Skin epidermis (tissue), 12 donors: ENCODE results near the gene SPRED2.

Experiments
- H3K27ac ChIP-seq, 21 experiments: fragments of 200-600 bp; sonication (generic) in 11 of 21; one replicate each; pipeline ENCODE4 v1.5.0; 2020; ENCODE audit warnings: mild to moderate bottlenecking in 3 of 21, inconsistent platforms in 2 of 21, moderate library complexity in 2 of 21
- H3K4me3 ChIP-seq, 7 experiments: fragments of 200-600 bp; sonication (generic) in 2 of 7; one replicate each; pipeline ENCODE4 v1.5.0; 2020; ENCODE audit warnings: inconsistent platforms in 2 of 7, mild to moderate bottlenecking in 2 of 7, moderate library complexity in 1 of 7

Gene SPRED2

DNA sequence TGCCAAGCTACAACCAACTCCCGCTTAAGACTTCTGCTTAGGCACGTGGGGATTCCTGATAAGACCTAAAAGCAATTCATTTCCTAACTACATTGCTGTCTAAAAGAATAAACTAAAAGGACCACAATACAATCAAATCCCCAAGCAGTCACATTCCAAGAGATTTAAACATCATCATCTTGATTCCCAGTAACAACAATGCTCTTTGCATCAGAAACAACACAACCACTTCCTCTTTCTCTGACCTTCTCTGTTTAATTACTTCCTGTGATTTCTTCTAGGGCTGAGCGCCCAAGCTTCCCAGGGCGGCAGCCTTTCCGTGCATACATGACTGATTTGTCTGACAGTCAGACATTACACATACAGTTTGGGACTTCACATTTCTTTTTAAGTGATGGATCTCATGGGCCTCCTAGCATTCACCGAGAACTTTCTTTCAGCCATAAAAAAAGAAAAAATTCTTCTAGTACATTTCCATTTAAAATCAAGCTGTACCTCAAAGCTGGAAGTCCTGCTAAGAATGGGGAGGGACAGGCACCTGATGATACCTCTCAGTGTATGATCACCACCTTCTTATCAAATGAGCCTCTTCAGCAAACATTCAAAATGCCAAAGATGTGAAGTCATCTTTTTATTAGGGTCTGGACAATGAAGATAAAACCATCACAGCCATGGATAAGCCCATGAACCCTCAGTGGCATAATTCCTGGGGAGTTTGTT lies 11.5 kb downstream of the SPRED2 start:
- H3K27ac ChIP-seq: no peak overlapping the region
- no peak overlapping the region for H3K4me3 ChIP-seq

GRCh38 chr2:65417509-65418085 lies 14.8 kb downstream of the SPRED2 start:
- Histone ChIP-seq H3K4me3 (no peak overlapping the region), H3K27ac (no peak overlapping the region)

- Histone ChIP-seq H3K27ac (no peak overlapping the region), H3K4me3 (no peak overlapping the region)
Measured at GRCh38 chr2:65416945-65417344, 15.5 kb downstream of the SPRED2 start.

GRCh38 chr2:65416321-65416720 lies 16.1 kb downstream of the SPRED2 start:
- H3K4me3 ChIP-seq: no peak overlapping the region

GRCh38 chr2:65415091-65415490 lies 17.3 kb downstream of the SPRED2 start:
- H3K4me3 ChIP-seq: no peak overlapping the region
- no peak overlapping the region for H3K27ac ChIP-seq

More at GRCh38 chr2:65416321-65416720, 16.1 kb downstream of the SPRED2 start:
- no peak overlapping the region for H3K27ac ChIP-seq

DNA sequence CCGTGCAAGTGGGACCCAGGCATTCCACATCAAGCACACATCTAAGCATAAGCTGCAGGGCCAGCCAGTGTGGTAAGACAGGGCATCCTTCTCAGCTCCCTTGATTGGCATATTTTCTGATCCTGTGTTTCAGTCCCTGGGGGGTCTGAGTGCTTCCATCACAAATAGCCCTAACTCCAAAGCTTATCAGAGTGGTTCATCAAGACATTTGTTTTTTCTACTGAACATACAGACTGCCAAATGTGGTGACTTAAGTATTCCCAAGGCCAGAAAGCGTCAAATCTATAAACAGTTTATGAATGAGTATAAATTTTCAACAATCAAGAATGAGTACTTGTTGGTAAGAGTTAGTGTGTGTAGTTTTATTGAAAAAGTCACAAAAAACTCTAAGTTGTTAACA lies 18.8 kb downstream of the SPRED2 start:
- H3K4me3 ChIP-seq: no peak overlapping the region
- H3K27ac ChIP-seq: no peak overlapping the region

DNA sequence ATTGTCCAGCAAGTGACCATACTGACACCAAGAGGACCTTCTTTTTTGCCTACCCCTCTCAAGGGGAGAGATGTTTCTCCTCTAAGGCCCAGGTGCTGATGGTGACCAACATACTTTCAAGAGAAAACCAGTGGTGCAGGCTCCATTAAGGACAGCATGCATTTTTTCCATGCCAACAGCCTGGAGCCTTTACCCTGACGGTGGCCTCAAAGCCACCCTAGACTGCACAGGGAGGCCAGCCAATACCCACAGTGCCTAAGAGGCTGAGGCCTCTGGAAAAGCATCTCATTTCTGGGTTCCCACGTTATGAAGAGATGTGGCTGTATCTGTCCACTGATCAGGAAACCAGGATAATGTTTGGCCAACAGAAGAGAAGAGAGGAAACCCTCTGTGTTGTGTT lies 19.3 kb downstream of the SPRED2 start:
- Histone ChIP-seq H3K27ac (no peak overlapping the region), H3K4me3 (no peak overlapping the region)

- Histone ChIP-seq H3K27ac (no peak overlapping the region), H3K4me3 (no peak overlapping the region)
Measured at GRCh38 chr2:65411056-65411795, 21.2 kb downstream of the SPRED2 start.

DNA sequence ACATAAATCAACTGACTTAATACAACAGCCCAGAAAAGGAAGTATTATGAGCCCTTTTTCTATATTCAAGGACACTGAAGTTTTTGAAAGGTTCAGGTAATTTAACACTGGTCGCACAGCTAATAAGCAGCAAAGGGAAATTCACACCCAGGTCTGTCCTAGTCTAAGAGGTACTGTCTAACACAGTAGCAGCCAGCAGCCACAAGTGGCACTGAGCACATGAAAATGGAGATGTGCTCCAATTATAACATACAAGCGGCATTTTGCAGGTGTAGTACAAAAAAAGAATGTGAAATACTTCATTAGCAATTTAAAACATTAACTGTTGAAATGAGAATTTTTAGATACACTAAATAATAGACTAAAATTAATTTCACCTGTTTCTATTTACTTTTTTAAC lies 23.4 kb downstream of the SPRED2 start:
- Histone ChIP-seq H3K27ac (no peak overlapping the region), H3K4me3 (no peak overlapping the region)

DNA sequence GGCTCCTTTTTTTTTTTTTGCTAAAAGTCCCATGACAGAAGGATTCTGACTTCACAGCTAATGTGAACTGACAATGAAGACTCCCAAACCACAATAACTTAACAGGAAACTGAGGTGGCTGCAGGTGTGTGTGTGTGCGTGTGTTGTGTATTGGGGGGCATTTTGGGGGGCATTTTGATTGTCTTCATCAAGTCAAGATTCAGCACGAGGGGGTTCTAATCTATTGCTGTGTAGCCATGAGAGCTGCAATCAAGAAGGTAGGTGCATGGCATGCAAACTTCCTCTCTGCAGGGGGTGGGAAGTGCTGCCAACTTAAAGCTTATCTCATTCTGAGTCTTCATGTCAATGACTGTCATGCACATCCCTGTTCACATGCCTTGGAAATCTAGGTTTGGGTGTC lies 25.2 kb downstream of the SPRED2 start:
- H3K27ac ChIP-seq: no peak overlapping the region

DNA sequence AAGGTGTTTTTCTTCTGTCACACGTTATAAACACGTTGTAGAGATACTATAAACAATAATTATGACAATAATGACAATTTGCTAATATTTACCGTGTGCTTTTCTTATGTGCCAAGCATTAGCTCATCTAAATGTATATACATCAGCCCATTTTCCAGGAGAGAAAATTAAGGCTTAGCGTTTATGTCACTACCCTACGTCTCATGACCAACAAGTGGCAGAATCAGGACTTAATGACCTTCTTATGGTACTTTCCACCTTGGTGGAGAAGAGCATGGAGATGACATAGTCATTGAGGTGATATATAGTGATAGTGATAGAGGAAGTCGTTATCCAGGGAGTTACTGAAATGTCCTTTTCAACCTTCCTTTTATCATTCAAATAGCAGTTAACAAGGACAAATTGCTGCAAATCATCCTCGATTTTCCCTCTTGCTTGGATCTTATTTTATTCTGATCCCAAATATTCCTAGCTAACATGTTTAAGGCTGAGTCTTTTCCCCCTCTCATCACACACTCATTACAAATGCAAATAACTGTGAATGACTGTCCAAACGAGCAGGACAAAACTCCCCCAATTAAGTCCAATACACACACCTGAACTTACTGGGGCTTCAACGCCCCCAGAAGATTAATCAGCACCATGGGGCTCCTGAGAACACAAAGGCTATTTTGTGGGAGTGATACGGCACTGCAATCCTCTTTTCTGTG lies 27.3 kb downstream of the SPRED2 start:
- Histone ChIP-seq H3K27ac (no peak overlapping the region), H3K4me3 (no peak overlapping the region)

More for the DNA sequence above, 25.2 kb downstream of the SPRED2 start:
- no peak overlapping the region for H3K4me3 ChIP-seq

- H3K27ac ChIP-seq: no peak overlapping the region
- no peak overlapping the region for H3K4me3 ChIP-seq
Measured at GRCh38 chr2:65403529-65403915, 28.9 kb downstream of the SPRED2 start.

- Histone ChIP-seq H3K4me3 (no peak overlapping the region), H3K27ac (no peak overlapping the region)
Measured at GRCh38 chr2:65402780-65403528, 29.4 kb downstream of the SPRED2 start.

DNA sequence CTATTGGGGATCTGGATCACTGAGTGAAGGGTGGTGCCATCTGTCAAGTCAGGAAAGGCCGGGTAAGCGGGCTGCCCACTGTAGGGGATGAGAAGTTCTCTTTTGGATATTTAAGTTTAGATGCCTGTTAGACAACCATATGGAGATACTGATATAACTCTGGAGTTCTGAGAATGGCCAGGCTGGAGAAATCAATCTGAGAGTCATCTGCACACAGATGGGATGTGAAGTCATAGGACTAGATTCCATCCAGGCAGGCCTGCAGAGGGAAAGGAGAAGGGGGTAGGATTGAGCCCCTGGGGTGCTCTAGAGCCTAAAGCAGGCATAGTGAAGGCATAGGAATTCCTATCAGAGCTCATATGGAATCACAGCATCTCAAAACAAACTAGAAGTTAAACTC lies 30.1 kb downstream of the SPRED2 start:
- Histone ChIP-seq H3K27ac (no peak overlapping the region), H3K4me3 (no peak overlapping the region)

- no peak overlapping the region for H3K4me3 ChIP-seq
- H3K27ac ChIP-seq: peak overlapping the region in 6 of 21 experiments; percentile 10 to 54 (median 24)
Measured at GRCh38 chr2:65397122-65397521, 35.3 kb downstream of the SPRED2 start.

DNA sequence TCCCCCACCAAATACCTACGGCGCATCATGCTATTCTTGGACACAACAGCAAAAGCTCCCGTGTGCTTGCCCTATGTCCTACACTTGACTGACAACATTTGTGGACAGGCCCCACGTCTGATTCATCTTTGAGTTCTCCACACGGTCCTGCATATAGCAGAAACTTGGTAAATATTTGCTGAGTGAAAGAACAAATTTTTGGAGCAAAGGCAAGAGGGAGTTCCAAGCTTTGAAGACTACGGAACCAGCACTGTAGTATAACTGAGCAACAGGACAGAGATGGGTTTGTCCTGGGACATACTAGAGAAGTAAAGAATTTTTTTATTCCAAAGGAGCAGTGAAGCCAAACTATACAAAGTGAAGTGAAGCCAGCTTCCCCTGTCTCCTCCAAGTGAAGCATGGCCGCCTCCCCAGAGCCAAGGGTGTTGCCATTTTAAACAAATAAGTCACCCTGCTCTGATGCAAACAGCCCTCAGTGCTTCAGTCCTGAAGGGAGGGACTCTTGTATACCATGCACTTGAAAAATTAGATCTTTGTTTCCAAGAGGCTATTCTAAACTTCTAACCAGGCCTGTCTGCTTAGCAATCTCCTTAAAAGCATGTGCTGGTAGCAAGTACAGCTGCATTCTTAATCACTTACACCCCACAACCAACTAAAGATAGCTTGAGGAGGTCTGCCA lies 35.9 kb downstream of the SPRED2 start:
- no peak overlapping the region for H3K4me3 ChIP-seq
- peak overlapping the region in 5 of 21 experiments; percentile 13 to 54 (median 31) for H3K27ac ChIP-seq

GRCh38 chr2:65395621-65396347 lies 36.6 kb downstream of the SPRED2 start:
- no peak overlapping the region for H3K4me3 ChIP-seq
- H3K27ac ChIP-seq: peak overlapping the region in 4 of 21 experiments; percentile 29 to 54 (median 32)

GRCh38 chr2:65393743-65394422 lies 38.5 kb downstream of the SPRED2 start:
- Histone ChIP-seq H3K27ac (no peak overlapping the region), H3K4me3 (no peak overlapping the region)
